Measurements from ENCODE around the gene APOBEC3G. TPM values are rescaled to one million over a fixed set of nuclear protein-coding genes. Genes with fewer than 3 reads are reported as not detected.
"Not testable (repeated sequence)": the region's sequence is repeated elsewhere in the genome, so short reads cannot be mapped to it uniquely, and the experiment has no call there.

APOBEC3G gene
- total and polyA plus RNA-seq, 5 donors: 6.2 to 9.4 (median 6.7) TPM

- H3K9me3 ChIP-seq (ENCODE audit: control insufficient read depth, low read length); H3K4me1 ChIP-seq (ENCODE audit: control insufficient read depth, insufficient read depth, low read length); H3K27me3 ChIP-seq (ENCODE audit: control insufficient read depth, insufficient read depth); intact Hi-C loops (cut with DNase I): not testable (repeated sequence)
- peak; percentile 56 to 80 (median 78) for DNase-seq
- ATAC-seq: peak; percentile 95 to 96
- peak within 1 kb of the TSS; percentile 47 for H3K4me3 ChIP-seq (ENCODE audit: low read length)
- 3% methylated on average over 19 of the region's 21 CpGs for WGBS
- peak within 1 kb of the TSS; percentile 77 for H3K27ac ChIP-seq (ENCODE audit: low read length)
Observed at GRCh38 chr22:39040538-39041296, 36.4 kb upstream of the APOBEC3G start, which contains the start of gene APOBEC3F. TSS of gene APOBEC3F (plus strand) at chr22:39040864. CDS start at chr22:39040961, 97 bp downstream.

- H3K4me3 ChIP-seq (ENCODE audit: low read length): no peak overlapping the region
- ATAC-seq: no peak
Observed at GRCh38 chr22:39041908-39042307, 35.2 kb upstream of the APOBEC3G start.

GRCh38 chr22:39043063-39043462 lies 34.0 kb upstream of the APOBEC3G start:
- H3K4me1 ChIP-seq (ENCODE audit: control insufficient read depth, insufficient read depth, low read length); ATAC-seq; DNase-seq; H3K27me3 ChIP-seq (ENCODE audit: control insufficient read depth, insufficient read depth); intact Hi-C loops (cut with DNase I); H3K4me3 ChIP-seq (ENCODE audit: low read length); H3K27ac ChIP-seq (ENCODE audit: low read length); H3K9me3 ChIP-seq (ENCODE audit: control insufficient read depth, low read length): not testable (repeated sequence)
- WGBS: 76% methylated on average over 18 of the region's 18 CpGs

More at GRCh38 chr22:39041908-39042307, 35.2 kb upstream of the APOBEC3G start:
- 96% methylated on average over 7 of the region's 7 CpGs for WGBS
- no peak for DNase-seq
- intact Hi-C loops (cut with DNase I): no loop called here
- Histone ChIP-seq H3K9me3 (ENCODE audit: control insufficient read depth, low read length) (no peaks in the 10 kb centered on the region), H3K27ac (ENCODE audit: low read length) (no peak overlapping the region), H3K4me1 (ENCODE audit: control insufficient read depth, insufficient read depth, low read length) (peaks cover 2% of the 10 kb centered on the region), H3K27me3 (ENCODE audit: control insufficient read depth, insufficient read depth) (no peaks in the 10 kb centered on the region)

DNA sequence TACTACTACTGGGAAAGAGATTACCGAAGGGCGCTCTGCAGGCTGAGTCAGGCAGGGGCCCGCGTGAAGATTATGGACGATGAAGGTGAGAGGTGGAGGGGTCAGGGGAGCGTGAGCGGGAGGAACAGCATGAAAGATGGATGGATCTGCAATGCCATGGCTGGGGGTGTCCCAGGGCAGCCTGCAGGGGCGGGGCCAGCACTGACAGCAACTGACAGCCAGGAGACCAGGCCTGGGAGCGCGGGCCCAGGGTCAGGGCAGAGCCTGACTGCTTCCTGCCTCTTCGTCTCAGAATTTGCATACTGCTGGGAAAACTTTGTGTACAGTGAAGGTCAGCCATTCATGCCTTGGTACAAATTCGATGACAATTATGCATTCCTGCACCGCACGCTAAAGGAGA lies 31.9 kb upstream of the APOBEC3G start:
- H3K9me3 ChIP-seq (ENCODE audit: control insufficient read depth, low read length); ATAC-seq; H3K4me1 ChIP-seq (ENCODE audit: control insufficient read depth, insufficient read depth, low read length); DNase-seq; H3K27ac ChIP-seq (ENCODE audit: low read length); intact Hi-C loops (cut with DNase I); H3K27me3 ChIP-seq (ENCODE audit: control insufficient read depth, insufficient read depth); H3K4me3 ChIP-seq (ENCODE audit: low read length): not testable (repeated sequence)
- 84% methylated on average over 14 of the region's 14 CpGs for WGBS

DNA sequence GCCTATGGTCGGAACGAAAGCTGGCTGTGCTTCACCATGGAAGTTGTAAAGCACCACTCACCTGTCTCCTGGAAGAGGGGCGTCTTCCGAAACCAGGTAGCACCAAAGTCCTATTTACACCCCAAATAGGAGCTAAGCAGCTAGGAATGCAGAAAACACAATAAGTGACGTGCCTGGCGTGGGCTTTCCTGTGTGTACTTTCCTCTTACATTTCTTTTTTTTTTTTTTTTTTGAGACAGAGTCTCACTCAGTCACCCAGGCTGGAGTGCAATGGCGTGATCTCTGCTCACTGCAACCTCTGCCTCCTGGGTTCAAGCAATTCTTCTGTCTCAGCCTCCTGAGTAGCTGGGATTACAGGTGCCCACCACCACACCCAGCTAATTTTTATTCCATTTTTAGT lies 27.6 kb upstream of the APOBEC3G start:
- 91% methylated on average over 7 of the region's 7 CpGs for WGBS
- ATAC-seq; H3K27me3 ChIP-seq (ENCODE audit: control insufficient read depth, insufficient read depth); H3K4me1 ChIP-seq (ENCODE audit: control insufficient read depth, insufficient read depth, low read length); H3K9me3 ChIP-seq (ENCODE audit: control insufficient read depth, low read length); intact Hi-C loops (cut with DNase I); H3K4me3 ChIP-seq (ENCODE audit: low read length); H3K27ac ChIP-seq (ENCODE audit: low read length); DNase-seq: not testable (repeated sequence)

DNA sequence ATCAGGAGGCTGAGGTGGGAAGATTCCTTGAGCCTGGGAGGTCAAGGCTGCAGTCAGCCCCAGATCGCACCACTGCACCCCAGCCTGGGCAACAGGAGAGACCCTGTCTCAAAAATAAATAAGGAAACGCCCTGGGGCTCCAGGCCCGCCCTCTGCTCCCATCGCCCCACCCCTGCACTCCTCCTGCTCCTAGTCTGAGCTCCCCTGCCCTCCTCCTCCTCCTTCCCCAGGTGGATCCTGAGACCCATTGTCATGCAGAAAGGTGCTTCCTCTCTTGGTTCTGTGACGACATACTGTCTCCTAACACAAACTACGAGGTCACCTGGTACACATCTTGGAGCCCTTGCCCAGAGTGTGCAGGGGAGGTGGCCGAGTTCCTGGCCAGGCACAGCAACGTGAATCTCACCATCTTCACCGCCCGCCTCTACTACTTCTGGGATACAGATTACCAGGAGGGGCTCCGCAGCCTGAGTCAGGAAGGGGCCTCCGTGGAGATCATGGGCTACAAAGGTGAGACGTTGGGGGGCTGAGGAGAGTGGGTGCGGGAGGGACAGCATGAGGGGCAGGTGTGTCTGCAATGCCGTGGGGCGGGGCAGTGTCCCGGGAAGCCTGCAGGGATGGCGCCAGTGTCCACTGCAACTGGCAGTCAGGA lies 25.1 kb upstream of the APOBEC3G start:
- H3K27ac ChIP-seq (ENCODE audit: low read length); H3K9me3 ChIP-seq (ENCODE audit: control insufficient read depth, low read length); H3K4me3 ChIP-seq (ENCODE audit: low read length); DNase-seq; H3K4me1 ChIP-seq (ENCODE audit: control insufficient read depth, insufficient read depth, low read length); H3K27me3 ChIP-seq (ENCODE audit: control insufficient read depth, insufficient read depth); ATAC-seq; intact Hi-C loops (cut with DNase I): not testable (repeated sequence)
- 78% methylated on average over 16 of the region's 18 CpGs for WGBS

DNA sequence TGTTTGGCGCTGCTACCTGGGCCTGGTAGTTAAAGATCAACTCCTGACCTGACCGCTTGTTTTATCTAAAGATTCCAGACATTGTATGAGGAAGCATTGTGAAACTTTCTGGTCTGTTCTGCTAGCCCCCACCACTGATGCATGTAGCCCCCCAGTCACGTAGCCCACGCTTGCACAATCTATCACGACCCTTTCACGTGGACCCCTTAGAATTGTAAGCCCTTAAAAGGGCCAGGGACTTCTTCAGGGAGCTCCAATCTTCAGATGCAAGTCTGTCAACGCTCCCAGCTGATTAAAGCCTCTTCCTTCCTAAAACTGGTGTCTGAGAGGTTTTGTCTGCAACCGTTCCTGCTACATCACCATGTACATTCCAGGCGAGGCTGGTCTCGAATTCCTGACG lies 21.4 kb upstream of the APOBEC3G start:
- 89% methylated on average over 11 of the region's 11 CpGs for WGBS
- no peak overlapping the region for H3K4me3 ChIP-seq (ENCODE audit: low read length)
- ATAC-seq (no peak), DNase-seq (no peak)
- no peak overlapping the region for H3K27ac ChIP-seq (ENCODE audit: low read length)
- no peaks in the 10 kb centered on the region for H3K4me1 ChIP-seq (ENCODE audit: control insufficient read depth, insufficient read depth, low read length)
- intact Hi-C loops (cut with DNase I): no loop called here
- no peaks in the 10 kb centered on the region for H3K27me3 ChIP-seq (ENCODE audit: control insufficient read depth, insufficient read depth)
- no peaks in the 10 kb centered on the region for H3K9me3 ChIP-seq (ENCODE audit: control insufficient read depth, low read length)

DNA sequence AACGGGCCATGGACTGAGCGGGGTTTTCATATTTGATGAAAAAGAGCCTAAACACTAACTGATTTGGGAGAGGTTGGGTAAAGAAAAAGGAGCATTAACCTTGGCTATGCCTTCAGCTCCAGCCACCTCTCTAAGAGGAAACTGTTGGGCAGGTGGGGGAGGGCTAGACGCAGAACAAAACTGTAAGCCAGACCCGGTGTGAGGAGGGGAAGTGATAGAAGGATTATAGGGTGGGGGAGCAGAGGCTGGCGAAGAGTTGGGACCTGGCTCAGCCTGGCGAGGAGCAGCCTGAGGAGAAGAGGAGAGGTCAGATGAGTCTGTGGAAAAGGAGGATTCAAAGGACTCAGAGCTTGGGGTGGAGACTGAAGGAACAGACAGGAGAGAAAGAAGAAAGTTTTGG lies 15.8 kb upstream of the APOBEC3G start:
- WGBS: 59% methylated on average over 6 of the region's 6 CpGs

DNA sequence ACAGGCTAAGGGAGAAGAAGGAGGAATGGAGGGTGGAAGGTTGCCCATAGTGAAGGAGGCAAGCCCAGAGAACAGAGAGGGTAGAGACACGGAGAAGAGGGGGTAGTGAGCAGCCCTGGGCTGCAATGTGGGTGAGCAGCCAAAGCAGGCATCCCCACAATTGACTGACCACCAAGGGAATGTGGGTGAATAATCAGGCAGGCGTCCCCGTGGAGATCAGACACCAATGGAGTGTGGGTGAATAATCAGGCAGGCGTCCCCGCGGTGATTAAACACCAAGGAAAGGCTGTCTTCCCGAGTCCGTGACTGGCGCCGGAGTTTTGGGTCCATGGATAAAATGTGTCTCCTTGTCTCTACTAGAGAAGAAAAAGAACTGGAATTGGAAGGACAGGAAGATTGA lies 15.1 kb upstream of the APOBEC3G start:
- DNase-seq; H3K4me3 ChIP-seq (ENCODE audit: low read length); H3K4me1 ChIP-seq (ENCODE audit: control insufficient read depth, insufficient read depth, low read length); H3K27me3 ChIP-seq (ENCODE audit: control insufficient read depth, insufficient read depth); ATAC-seq; H3K27ac ChIP-seq (ENCODE audit: low read length); H3K9me3 ChIP-seq (ENCODE audit: control insufficient read depth, low read length); intact Hi-C loops (cut with DNase I): not testable (repeated sequence)
- WGBS: 78% methylated on average over 10 of the region's 10 CpGs

More for the DNA sequence above, 15.8 kb upstream of the APOBEC3G start:
- H3K27me3 ChIP-seq (ENCODE audit: control insufficient read depth, insufficient read depth); ATAC-seq; intact Hi-C loops (cut with DNase I); H3K27ac ChIP-seq (ENCODE audit: low read length); H3K4me3 ChIP-seq (ENCODE audit: low read length); DNase-seq; H3K9me3 ChIP-seq (ENCODE audit: control insufficient read depth, low read length); H3K4me1 ChIP-seq (ENCODE audit: control insufficient read depth, insufficient read depth, low read length): not testable (repeated sequence)

- H3K4me3 ChIP-seq (ENCODE audit: low read length); H3K27me3 ChIP-seq (ENCODE audit: control insufficient read depth, insufficient read depth); H3K9me3 ChIP-seq (ENCODE audit: control insufficient read depth, low read length); DNase-seq; H3K4me1 ChIP-seq (ENCODE audit: control insufficient read depth, insufficient read depth, low read length); ATAC-seq; H3K27ac ChIP-seq (ENCODE audit: low read length); intact Hi-C loops (cut with DNase I): not testable (repeated sequence)
- WGBS: 84% methylated on average over 8 of the region's 8 CpGs
Observed at GRCh38 chr22:39063904-39064303, 13.2 kb upstream of the APOBEC3G start.

GRCh38 chr22:39066442-39067276 lies 10.4 kb upstream of the APOBEC3G start:
- DNase-seq; H3K9me3 ChIP-seq (ENCODE audit: control insufficient read depth, low read length); H3K4me3 ChIP-seq (ENCODE audit: low read length); H3K27ac ChIP-seq (ENCODE audit: low read length); H3K27me3 ChIP-seq (ENCODE audit: control insufficient read depth, insufficient read depth); intact Hi-C loops (cut with DNase I); H3K4me1 ChIP-seq (ENCODE audit: control insufficient read depth, insufficient read depth, low read length); ATAC-seq: not testable (repeated sequence)
- 88% methylated on average over 9 of the region's 9 CpGs for whole genome bisulfite sequencing
